B cell (primary cell): Measurements from ENCODE around the gene SCMH1. TPM values are rescaled to one million over a fixed set of nuclear protein-coding genes. Genes with fewer than 3 reads are reported as not detected.

ENCODE experiments used
- ATAC-seq: fragments of 200-7000 bp; cut with Tn5 transposase; one replicate; pipeline ENCODE4 v1.10.0; 2021; ENCODE audit warnings: low read depth, mild to moderate bottlenecking, moderate number of reproducible peaks, moderate library complexity
- CTCF ChIA-PET: fragments of 350-600 bp; sonication (Branson Sonifier 250); formaldehyde crosslinking; loops from one replicate; lab custom pipeline; 2021; ENCODE audit warnings: antibody characterized with exemption, inconsistent platforms; lab: Charles Lee
- POLR2A ChIA-PET: fragments of 350-600 bp; sonication (Branson Sonifier 250); formaldehyde crosslinking; loops from one replicate; lab custom pipeline; 2021; ENCODE audit warnings: antibody characterized with exemption; lab: Charles Lee
- DNase-seq: peaks from one replicate; pipeline ENCODE4 v3.0.0; 2013
- H2AFZ ChIP-seq: 2 replicates; pipeline ENCODE4 v1.6.1; 2012; ENCODE audit warnings: mild to moderate bottlenecking, low read depth, low read length; ENCODE audit not compliant: insufficient read depth, poor library complexity, severe bottlenecking
- H3K27ac ChIP-seq, 2 donors: 1 replicate in 1 of 2; 2 replicates in 1 of 2; pipeline ENCODE4 v1.5.1; 2012 to 2013; ENCODE audit warnings: low read length in 2 of 2, mild to moderate bottlenecking in 2 of 2, moderate library complexity in 1 of 2
- H3K27me3 ChIP-seq, 4 experiments: fragments of 200-600 bp in 1 of 4; sonication (generic) in 1 of 4; replicated peaks in 1 of 4; 1 replicate in 2 of 4; 2 replicates in 2 of 4; pipeline versions ENCODE4 v1.6.1 to v1.7.0; 2013 to 2016; ENCODE audit warnings: low read length in 3 of 4, mild to moderate bottlenecking in 2 of 4, mixed read lengths in 1 of 4, moderate library complexity in 1 of 4; ENCODE audit not compliant: insufficient read depth in 4 of 4, control insufficient read depth in 3 of 4; ENCODE audit errors: control extremely low read depth in 1 of 4
- H3K36me3 ChIP-seq, 2 experiments: replicated peaks in 1 of 2; 1 replicate in 1 of 2; 2 replicates in 1 of 2; pipeline versions ENCODE4 v1.6.1 to v1.7.1; 2013; ENCODE audit warnings: low read length in 1 of 2; ENCODE audit not compliant: insufficient read depth in 2 of 2, control insufficient read depth in 1 of 2; ENCODE audit errors: control extremely low read depth in 1 of 2, extremely low read depth in 1 of 2
- H3K4me1 ChIP-seq, 2 donors: fragments of 200-600 bp in 1 of 2; sonication (generic) in 1 of 2; 1 replicate in 1 of 2; 2 replicates in 1 of 2; pipeline versions ENCODE4 v1.5.1 to v1.6.1; 2013 to 2017; ENCODE audit warnings: low read length in 2 of 2; ENCODE audit not compliant: control insufficient read depth in 2 of 2, insufficient read depth in 2 of 2
- H3K4me2 ChIP-seq: replicated peaks from 2 replicates; pipeline ENCODE3; 2012; ENCODE audit warnings: mild to moderate bottlenecking, low read depth, low read length; ENCODE audit not compliant: poor library complexity, severe bottlenecking
- H3K4me3 ChIP-seq, 5 experiments: fragments of 200-600 bp in 1 of 5; sonication (generic) in 1 of 5; 1 replicate in 3 of 5; 2 replicates in 2 of 5; pipeline versions ENCODE4 v1.5.1 to v1.7.0; 2011 to 2016; ENCODE audit warnings: low read length in 4 of 5, mild to moderate bottlenecking in 4 of 5, low read depth in 2 of 5, control low read depth in 1 of 5, moderate library complexity in 1 of 5; ENCODE audit not compliant: insufficient read depth in 1 of 5; ENCODE audit errors: control extremely low read depth in 1 of 5, extremely low read depth in 1 of 5
- H3K79me2 ChIP-seq: fragments of 200-600 bp; sonication (generic); one replicate; pipeline ENCODE4 v1.6.0; 2016; ENCODE audit warnings: low read length; ENCODE audit not compliant: control insufficient read depth, insufficient read depth
- H3K9ac ChIP-seq: fragments of 200-600 bp; sonication (generic); 2 replicates; pipeline ENCODE4 v1.6.1; 2017; ENCODE audit warnings: mild to moderate bottlenecking, low read length, moderate library complexity
- H3K9me3 ChIP-seq, 3 donors: one replicate each; pipeline versions ENCODE4 v1.6.1 to v1.7.1; 2013; ENCODE audit warnings: low read length in 2 of 3; ENCODE audit not compliant: control insufficient read depth in 2 of 3, insufficient read depth in 1 of 3; ENCODE audit errors: control extremely low read depth in 1 of 3
- H4K20me1 ChIP-seq: 2 replicates; pipeline ENCODE4 v1.6.0; 2012; ENCODE audit warnings: mild to moderate bottlenecking, low read length; ENCODE audit not compliant: insufficient read depth, control insufficient read depth, poor library complexity, severe bottlenecking
- H3K27ac Mint-ChIP-seq: one replicate; pipeline ENCODE4 v1.8.0; 2021; ENCODE audit warnings: mixed read lengths
- H3K27me3 Mint-ChIP-seq: one replicate; pipeline ENCODE4 v1.8.0; 2021; ENCODE audit warnings: mixed read lengths
- H3K4me1 Mint-ChIP-seq: one replicate; pipeline ENCODE4 v1.8.0; 2021; ENCODE audit warnings: mixed read lengths
- H3K4me3 Mint-ChIP-seq: one replicate; pipeline ENCODE4 v1.8.0; 2021; ENCODE audit warnings: mixed read lengths
- H3K9me3 Mint-ChIP-seq: one replicate; pipeline ENCODE4 v1.8.0; 2022; ENCODE audit warnings: mixed read lengths; ENCODE audit not compliant: insufficient read depth
- EZH2 ChIP-seq: IDR thresholded peaks from 2 replicates; pipeline ENCODE4 v1.6.1; 2012; ENCODE audit warnings: borderline replicate concordance, low read depth, mild to moderate bottlenecking, moderate library complexity, low read length; ENCODE audit not compliant: insufficient read depth, poor library complexity, severe bottlenecking
- WGBS: methylation state at CpG from one replicate; pipeline ENCODE4 v1.1.5; 2013; ENCODE audit warnings: missing lambda C conversion rate; ENCODE audit not compliant: insufficient coverage; 5-methylcytosine and 5-hydroxymethylcytosine counted together
- intact Hi-C: fragments of 100-400 bp; cut with micrococcal nuclease; formaldehyde crosslinking; loops from one replicate; pipeline ENCODE4 v1.10.0; 2022
- polyA plus RNA-seq: library from polyadenylated mRNA; depleted of rRNA; stranded (reverse); fragments of >200 nt; gene quantifications from 2 replicates; pipeline ENCODE4 v1.2.3, GENCODE V29; 2012
- total RNA-seq, 2 donors: library from RNA; stranded (reverse); fragments of 120-200 nt in 1 of 2; gene quantifications; 1 replicate in 1 of 2; 2 replicates in 1 of 2; pipeline versions ENCODE4 v1.2.3 to v1.2.4, GENCODE V29; 2013 to 2022
- TF ChIP-seq, protein P1 (sequence below): fragments of 200-600 bp; IDR thresholded peaks from one replicate; pipeline ENCODE4 v1.8.0; 2022; ENCODE audit warnings: antibody characterized with exemption, mild to moderate bottlenecking

Gene SCMH1
- total and polyA plus RNA-seq, 2 donors (not counting 1 experiment from before 2014, with no cell fraction given) = 29.4 to 33.3 TPM

DNA sequence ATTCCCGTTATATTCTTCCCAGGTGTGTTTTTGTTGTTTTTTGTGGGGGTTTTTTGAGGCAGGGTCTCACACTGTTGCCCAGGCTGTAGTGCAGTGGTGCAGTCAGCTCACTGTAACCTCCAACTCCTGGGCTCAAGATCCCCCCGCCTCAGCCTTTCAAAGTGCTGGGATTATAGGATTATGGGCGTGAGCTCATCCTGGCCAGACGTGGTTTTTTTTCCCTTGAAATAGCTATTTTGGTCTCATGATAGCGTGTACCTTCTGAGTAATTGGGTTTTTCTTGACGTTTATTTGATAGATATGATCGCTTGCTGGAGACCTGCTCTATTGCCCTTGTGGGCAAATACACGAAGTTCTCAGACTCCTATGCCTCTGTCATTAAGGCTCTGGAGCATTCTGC is 245.0 kb downstream of the SCMH1 start:
- ChIA-PET CTCF (interaction anchor here (0.6 kb wide), 1 partner anchor 431 kb away, joined by 3 read pairs; no protein-coding TSS in a partner anchor), POLR2A (no interaction called here)
- TF ChIP-seq, protein P1, sequence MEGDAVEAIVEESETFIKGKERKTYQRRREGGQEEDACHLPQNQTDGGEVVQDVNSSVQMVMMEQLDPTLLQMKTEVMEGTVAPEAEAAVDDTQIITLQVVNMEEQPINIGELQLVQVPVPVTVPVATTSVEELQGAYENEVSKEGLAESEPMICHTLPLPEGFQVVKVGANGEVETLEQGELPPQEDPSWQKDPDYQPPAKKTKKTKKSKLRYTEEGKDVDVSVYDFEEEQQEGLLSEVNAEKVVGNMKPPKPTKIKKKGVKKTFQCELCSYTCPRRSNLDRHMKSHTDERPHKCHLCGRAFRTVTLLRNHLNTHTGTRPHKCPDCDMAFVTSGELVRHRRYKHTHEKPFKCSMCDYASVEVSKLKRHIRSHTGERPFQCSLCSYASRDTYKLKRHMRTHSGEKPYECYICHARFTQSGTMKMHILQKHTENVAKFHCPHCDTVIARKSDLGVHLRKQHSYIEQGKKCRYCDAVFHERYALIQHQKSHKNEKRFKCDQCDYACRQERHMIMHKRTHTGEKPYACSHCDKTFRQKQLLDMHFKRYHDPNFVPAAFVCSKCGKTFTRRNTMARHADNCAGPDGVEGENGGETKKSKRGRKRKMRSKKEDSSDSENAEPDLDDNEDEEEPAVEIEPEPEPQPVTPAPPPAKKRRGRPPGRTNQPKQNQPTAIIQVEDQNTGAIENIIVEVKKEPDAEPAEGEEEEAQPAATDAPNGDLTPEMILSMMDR = no peak
- TF ChIP-seq EZH2 = no peak
- no peak overlapping the region for H3K9ac ChIP-seq
- H4K20me1 ChIP-seq = no peaks in the 10 kb centered on the region
- H3K36me3 ChIP-seq = peaks cover 0 to 75% of the 10 kb centered on the region in 2 experiments
- no peak overlapping the region for H3K27ac ChIP-seq
- Mint-ChIP-seq H3K27ac (no peak overlapping the region), H3K4me3 (no peak overlapping the region), H3K4me1 (peaks cover 3% of the 10 kb centered on the region), H3K9me3 (no peaks in the 10 kb centered on the region), H3K27me3 (no peaks in the 10 kb centered on the region)
- H3K4me2 ChIP-seq = no peak overlapping the region
- intact Hi-C loops = no loop called here
- DNase-seq (no peak), ATAC-seq (no peak)
- no peak overlapping the region for H3K4me3 ChIP-seq
- no peaks in the 10 kb centered on the region for H3K79me2 ChIP-seq
- H3K4me1 ChIP-seq = no peaks in the 10 kb centered on the region
- 97% methylated on average over 7 of the region's 8 CpGs for WGBS
- H3K9me3 ChIP-seq = no peaks in the 10 kb centered on the region
- H3K27me3 ChIP-seq = no peaks in the 10 kb centered on the region
- H2AFZ ChIP-seq = no peak overlapping the region

DNA sequence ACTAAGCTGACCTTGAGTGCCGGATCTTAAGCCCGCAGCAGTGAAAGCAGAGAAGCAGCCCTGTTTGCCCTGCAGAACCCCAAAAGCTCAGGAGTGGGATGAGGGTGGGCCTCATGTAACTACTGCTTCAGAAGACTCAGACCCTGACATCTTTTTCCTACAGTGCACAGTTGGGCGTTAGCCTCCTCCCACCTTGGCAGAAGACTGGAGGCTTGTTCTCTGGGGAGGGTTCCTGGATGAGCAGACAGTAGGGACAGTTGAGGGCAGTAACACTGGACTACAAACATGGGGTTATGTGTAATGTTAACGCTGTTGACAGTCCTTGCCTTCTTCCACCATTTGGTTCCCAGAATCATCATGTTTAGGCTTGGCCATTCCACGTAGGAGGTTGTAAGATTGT is 253.0 kb downstream of the SCMH1 start:
- CTCF ChIA-PET = no interaction called here

More for the DNA sequence above, 253.0 kb downstream of the SCMH1 start:
- Histone ChIP-seq H4K20me1 (no peaks in the 10 kb centered on the region), H3K4me3 (no peak overlapping the region), H3K27me3 (no peaks in the 10 kb centered on the region), H2AFZ (no peak overlapping the region), H3K9me3 (no peaks in the 10 kb centered on the region), H3K36me3 (peaks cover 3 to 85% of the 10 kb centered on the region in 2 experiments), H3K79me2 (peaks cover 12% of the 10 kb centered on the region), H3K4me2 (no peak overlapping the region), H3K9ac (no peak overlapping the region), H3K4me1 (no peaks in the 10 kb centered on the region), H3K27ac (no peak overlapping the region)
- no peak for ATAC-seq
- DNase-seq = no peak
- TF ChIP-seq, protein P1 = no peak
- TF ChIP-seq EZH2 = no peak
- Mint-ChIP-seq H3K27me3 (no peaks in the 10 kb centered on the region), H3K4me1 (no peaks in the 10 kb centered on the region), H3K4me3 (no peak overlapping the region), H3K27ac (no peak overlapping the region), H3K9me3 (no peaks in the 10 kb centered on the region)
- WGBS = 100% methylated on average over 2 of the region's 5 CpGs
- intact Hi-C loops = no loop called here
- POLR2A ChIA-PET = no interaction called here
